Erythroblast (primary cell): ENCODE measurements around the gene KRT86.
"Not testable (repeated sequence)": the region's sequence is repeated elsewhere in the genome, so short reads cannot be mapped to it uniquely, and the experiment has no call there.

ENCODE experiments used
- DNase-seq, 2 experiments: peaks; one replicate each; lab custom pipeline; 2025; lab: John Stamatoyannopoulos, UW
- GATA1 ChIP-seq: IDR thresholded peaks from 2 replicates; pipeline ENCODE4 v1.6.1; 2011; ENCODE audit warnings: low read depth, mild to moderate bottlenecking, control low read depth, low read length, moderate library complexity
- POLR2A ChIP-seq: IDR thresholded peaks from 2 replicates; pipeline ENCODE4 v1.6.1; 2011; ENCODE audit warnings: mild to moderate bottlenecking, low read length

KRT86 gene

GRCh38 chr12:52336641-52337040 lies 62.2 kb downstream of the KRT86 start:
- no peak for TF ChIP-seq POLR2A
- no peak for TF ChIP-seq GATA1
- DNase-seq, result no peak

DNA sequence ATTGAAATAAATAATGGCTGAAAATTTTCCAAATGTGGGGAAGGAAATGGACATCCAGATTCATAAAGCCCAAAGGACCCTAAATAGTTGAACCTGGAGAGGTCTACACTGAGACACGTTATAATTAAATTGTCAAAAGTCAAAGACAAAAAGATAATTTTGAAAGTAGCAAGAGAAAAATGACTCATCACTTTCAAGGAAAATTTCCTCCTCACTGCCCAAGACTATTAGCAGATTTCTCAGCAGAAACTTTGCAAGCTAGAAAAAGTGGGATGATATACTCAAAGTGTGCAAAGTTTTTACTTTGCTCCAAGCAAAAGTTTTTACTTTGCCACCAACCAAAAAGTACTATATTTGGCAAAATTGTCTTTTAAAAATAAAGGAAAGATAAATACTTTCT lies 62.6 kb downstream of the KRT86 start:
- no peak for TF ChIP-seq GATA1
- TF ChIP-seq POLR2A, result no peak
- DNase-seq, result no peak

- DNase-seq, result no peak
- TF ChIP-seq POLR2A, result no peak
- no peak for TF ChIP-seq GATA1
Measured at GRCh38 chr12:52338241-52338960, 64.0 kb downstream of the KRT86 start.

DNA sequence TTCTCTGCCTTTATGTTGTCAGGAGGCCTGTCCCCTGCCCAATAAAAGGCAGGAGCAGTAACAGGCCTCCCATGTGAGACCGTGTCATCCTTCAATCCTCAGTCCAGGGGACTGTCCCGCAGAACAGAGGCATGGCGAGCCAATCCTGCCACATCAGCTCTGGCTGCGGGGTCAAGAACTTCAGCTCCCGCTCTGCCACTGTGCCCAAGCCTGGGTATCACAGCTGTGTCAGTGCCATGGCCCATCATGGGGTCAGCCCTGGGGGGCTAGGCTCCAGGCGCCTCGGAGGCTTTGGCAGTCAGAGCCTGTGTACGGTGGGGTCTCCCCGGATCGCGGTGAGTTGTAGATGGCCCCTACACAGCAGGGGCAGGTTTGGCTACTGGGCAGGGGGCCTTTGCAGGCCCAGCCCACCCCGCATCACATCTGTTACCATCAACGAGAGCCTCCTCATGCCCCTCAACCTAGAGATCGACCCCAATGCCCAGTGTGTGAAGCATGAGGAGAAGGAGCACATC lies 66.7 kb downstream of the KRT86 start:
- no peak for DNase-seq
- TF ChIP-seq POLR2A, result no peak

GRCh38 chr12:52342781-52343490 lies 68.5 kb downstream of the KRT86 start:
- DNase-seq, result no peak
- no peak for TF ChIP-seq POLR2A
- TF ChIP-seq GATA1, result no peak

GRCh38 chr12:52343550-52343949 lies 69.1 kb downstream of the KRT86 start:
- TF ChIP-seq GATA1 (no peak), POLR2A (no peak)
- DNase-seq, result no peak

- TF ChIP-seq GATA1 (no peak), POLR2A (no peak)
- DNase-seq, result no peak
Measured at GRCh38 chr12:52344111-52344510, 69.7 kb downstream of the KRT86 start.

GRCh38 chr12:52345041-52345440 lies 70.6 kb downstream of the KRT86 start:
- DNase-seq, result not testable (repeated sequence)

DNA sequence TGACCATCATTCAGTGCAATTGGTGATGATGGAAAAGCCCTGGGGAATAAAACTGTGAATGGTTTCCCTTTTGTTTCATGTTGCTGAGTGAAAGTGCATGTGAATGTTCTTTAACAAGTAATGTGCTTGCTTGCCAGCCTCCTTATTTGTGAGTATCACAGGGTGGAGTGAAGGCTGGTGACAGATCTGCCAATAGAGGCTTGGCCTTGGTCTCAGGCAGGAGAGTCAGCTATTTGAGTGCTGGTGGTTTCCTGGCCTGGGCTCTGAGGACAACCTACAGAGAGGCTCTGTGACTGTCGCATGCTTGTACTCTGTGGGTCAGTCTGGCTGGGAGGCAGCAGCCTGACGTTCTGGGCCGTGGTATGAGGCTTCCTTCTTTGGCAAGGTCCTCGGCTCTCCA lies 72.1 kb downstream of the KRT86 start:
- DNase-seq, result no peak
- TF ChIP-seq GATA1, result no peak
- no peak for TF ChIP-seq POLR2A

DNA sequence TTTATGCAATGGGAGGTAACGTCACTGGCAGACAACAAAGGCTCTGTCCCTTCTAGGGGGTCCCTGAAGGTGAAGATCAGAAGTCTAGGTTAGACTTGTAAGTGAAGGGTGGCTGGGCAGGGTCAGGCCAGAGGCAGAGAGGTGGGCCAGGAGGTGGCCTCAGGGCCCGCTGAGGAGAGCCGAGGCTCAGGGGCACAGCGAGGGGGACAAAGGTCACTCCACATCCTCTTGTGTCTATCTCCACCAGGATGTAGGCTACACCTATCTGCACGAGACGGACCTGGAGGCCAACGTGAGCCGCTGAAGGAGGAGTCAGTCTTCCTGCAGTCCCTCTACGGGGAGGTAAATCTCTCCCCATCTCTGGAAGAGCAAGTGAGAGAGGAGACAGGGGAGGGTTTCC lies 72.6 kb downstream of the KRT86 start:
- no peak for DNase-seq
- TF ChIP-seq POLR2A, result no peak
- no peak for TF ChIP-seq GATA1

DNA sequence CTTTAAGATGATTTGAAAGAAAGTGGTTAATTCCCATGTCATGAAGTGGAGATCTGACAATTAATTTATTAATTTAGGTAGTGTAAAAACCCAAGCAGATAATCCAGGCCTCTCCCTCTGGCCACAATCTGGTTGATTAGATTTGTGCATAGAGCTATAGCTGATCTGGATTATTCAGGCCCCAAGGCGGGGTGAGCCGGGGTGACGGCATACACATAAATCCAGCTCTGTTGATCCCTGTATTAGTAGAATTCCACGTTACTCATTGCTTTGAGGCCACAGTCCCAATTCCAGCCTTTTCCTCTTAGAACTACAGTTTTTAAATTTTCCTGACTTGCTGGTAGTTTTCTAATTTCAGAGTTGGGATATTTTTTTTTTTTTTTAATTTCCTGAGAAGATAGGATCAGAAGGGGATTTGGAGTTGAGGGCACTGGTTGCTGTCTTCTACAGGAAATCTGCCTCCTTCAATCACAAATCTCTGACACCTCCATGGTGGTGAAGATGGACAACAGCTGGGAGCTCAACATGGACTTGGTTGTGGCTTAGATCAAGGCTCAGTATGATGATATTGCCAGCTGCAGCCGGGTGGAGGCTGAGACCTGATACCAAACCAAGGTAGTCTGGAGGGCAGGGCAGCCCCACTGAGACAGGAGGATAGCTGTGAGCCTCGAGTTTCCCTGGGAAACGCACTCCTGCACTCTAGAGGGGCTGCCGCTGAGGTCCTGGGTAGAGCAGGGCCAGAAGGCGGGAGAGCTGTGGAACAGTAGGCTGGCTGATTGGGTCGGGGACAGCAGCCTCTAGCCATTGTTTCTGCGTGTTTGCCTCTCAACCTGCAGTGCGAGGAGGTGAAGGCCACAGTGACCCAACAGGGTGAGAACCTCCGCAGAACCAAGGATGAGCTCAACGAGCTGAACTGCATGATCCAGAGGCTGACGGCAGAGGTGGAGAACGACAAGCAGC lies 73.4 kb downstream of the KRT86 start:
- no peak for DNase-seq

GRCh38 chr12:52349196-52349595 lies 74.8 kb downstream of the KRT86 start:
- DNase-seq, result no peak
- TF ChIP-seq POLR2A, result no peak
- TF ChIP-seq GATA1, result no peak

More for the DNA sequence above, 73.4 kb downstream of the KRT86 start:
- TF ChIP-seq GATA1, result no peak
- TF ChIP-seq POLR2A, result no peak

DNA sequence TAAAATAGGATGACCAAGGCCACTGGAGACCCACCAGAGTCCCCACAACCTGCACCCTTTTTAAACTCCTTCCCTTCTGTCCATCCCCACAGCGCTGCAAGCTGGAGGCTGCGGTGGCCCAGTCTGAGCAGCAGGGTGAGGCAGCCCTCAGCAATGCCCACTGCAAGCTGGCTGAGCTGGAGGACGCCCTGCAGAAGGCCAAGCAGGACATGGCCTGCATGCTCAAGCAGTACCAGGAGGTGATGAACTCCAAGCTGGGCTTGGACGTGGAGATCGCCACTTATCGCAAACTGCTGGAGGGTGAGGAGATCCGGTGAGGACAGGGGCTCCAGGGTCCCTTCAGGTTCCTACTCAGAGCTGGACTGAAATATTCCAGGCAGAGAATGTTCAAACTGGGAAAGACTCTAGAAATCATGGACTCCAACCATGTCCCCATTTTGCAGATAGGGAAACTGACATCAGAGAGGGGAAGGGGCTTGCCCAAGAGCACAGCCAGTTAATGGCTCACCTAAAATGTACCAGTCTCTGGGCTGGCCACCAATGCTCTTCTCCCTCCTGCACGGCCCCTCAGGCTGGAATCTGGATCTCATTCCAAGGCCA lies 75.7 kb downstream of the KRT86 start:
- no peak for DNase-seq
- no peak for TF ChIP-seq GATA1
- TF ChIP-seq POLR2A, result no peak

DNA sequence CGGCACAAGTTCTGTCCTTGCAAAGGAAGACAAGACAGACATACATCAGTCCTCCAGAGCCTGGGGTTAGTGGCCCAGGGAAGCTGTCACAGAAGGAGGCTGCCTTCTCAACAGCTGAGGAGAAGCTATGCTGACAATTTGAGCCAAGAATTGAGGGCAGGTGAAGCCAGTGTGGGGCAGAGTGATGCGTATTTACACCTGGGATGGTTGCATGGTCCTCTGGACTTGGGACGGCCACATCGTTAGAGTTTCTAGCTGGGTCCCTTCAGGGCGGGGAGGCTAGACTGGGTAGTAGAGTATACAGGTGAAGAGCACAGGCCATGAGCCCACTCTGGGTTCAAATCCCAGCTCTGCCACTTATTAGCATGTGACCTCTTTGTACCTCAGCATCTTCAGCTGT lies 76.3 kb downstream of the KRT86 start:
- DNase-seq, result no peak
- TF ChIP-seq GATA1 (no peak), POLR2A (no peak)
